PC-3 (cell line): Measurements from ENCODE around the gene SRGAP2C. TPM values are rescaled to one million over a fixed set of nuclear protein-coding genes. Genes with fewer than 3 reads are reported as not detected.
"Not testable (repeated sequence)": the region's sequence is repeated elsewhere in the genome, so short reads cannot be mapped to it uniquely, and the experiment has no call there.

Experiments used
- ATAC-seq: fragments of 200-7000 bp; cut with Tn5 transposase; 2 replicates; pipeline ENCODE4 v1.9.1; 2020; ENCODE audit warnings: mild to moderate bottlenecking, moderate library complexity
- BruUV-seq: library from RNA; stranded (reverse); fragments of 400-500 nt; replicated peaks from 2 replicates; lab custom pipeline; 2021; lab: Mats Ljungman, UMichigan
- CTCF ChIA-PET: fragments of 300-600 bp; sonication (Branson Sonifier 250); formaldehyde crosslinking; loops from one replicate; lab custom pipeline; 2022; ENCODE audit warnings: antibody characterized with exemption; lab: Charles Lee
- POLR2A ChIA-PET: fragments of 300-600 bp; sonication (Branson Sonifier 250); formaldehyde crosslinking; loops from one replicate; lab custom pipeline; 2022; ENCODE audit warnings: antibody characterized with exemption; ENCODE audit not compliant: unreplicated experiment; lab: Charles Lee
- DNase-seq: peaks from one replicate; pipeline ENCODE4 v3.0.0-alpha.2; 2015
- H2AFZ ChIP-seq: fragments of 300-600 bp; sonication (generic); 2 replicates; pipeline ENCODE4 v1.6.0; 2016; ENCODE audit warnings: antibody characterized with exemption, low read length
- H3F3A ChIP-seq: fragments of 300-600 bp; sonication (generic); one replicate; pipeline ENCODE4 v1.6.0; 2017; ENCODE audit warnings: antibody characterized with exemption, low read length, control low read depth, mild to moderate bottlenecking; ENCODE audit not compliant: unreplicated experiment
- H3K27ac ChIP-seq: fragments of 300-600 bp; sonication (generic); 2 replicates; pipeline ENCODE4 v1.5.1; 2016; ENCODE audit warnings: mild to moderate bottlenecking, low read length
- H3K27me3 ChIP-seq: fragments of 300-600 bp; sonication (generic); 2 replicates; pipeline ENCODE4 v1.6.1; 2016; ENCODE audit warnings: low read length, mixed read lengths
- H3K36me3 ChIP-seq: fragments of 300-600 bp; sonication (generic); 2 replicates; pipeline ENCODE4 v1.6.1; 2016; ENCODE audit warnings: low read depth, mixed run types, low read length, mixed read lengths
- H3K4me1 ChIP-seq: fragments of 300-600 bp; sonication (generic); 2 replicates; pipeline ENCODE4 v1.5.1; 2016; ENCODE audit warnings: low read length; ENCODE audit not compliant: insufficient read depth
- H3K4me2 ChIP-seq: fragments of 300-600 bp; sonication (generic); 2 replicates; pipeline ENCODE4 v1.6.0; 2016; ENCODE audit warnings: low read length
- H3K4me3 ChIP-seq: fragments of 300-600 bp; sonication (generic); 2 replicates; pipeline ENCODE4 v1.5.1; 2016; ENCODE audit warnings: mild to moderate bottlenecking, low read length, mixed read lengths
- H3K79me2 ChIP-seq: fragments of 300-600 bp; sonication (generic); 2 replicates; pipeline ENCODE4 v1.6.1; 2017; ENCODE audit warnings: low read length, mixed read lengths
- H3K9ac ChIP-seq: fragments of 300-600 bp; sonication (generic); 2 replicates; pipeline ENCODE4 v1.6.0; 2016; ENCODE audit warnings: mild to moderate bottlenecking, low read length
- H3K9me2 ChIP-seq: fragments of 300-600 bp; sonication (generic); replicated peaks from 2 replicates; pipeline ENCODE4 v1.6.1; 2016; ENCODE audit warnings: mixed run types, low read length, mixed read lengths
- H3K9me3 ChIP-seq: fragments of 300-600 bp; sonication (generic); 2 replicates; pipeline ENCODE4 v1.6.1; 2016; ENCODE audit warnings: low read length, mixed read lengths
- H4K20me1 ChIP-seq: fragments of 300-600 bp; sonication (generic); 2 replicates; pipeline ENCODE4 v1.6.1; 2016; ENCODE audit warnings: low read length, mixed read lengths
- intact Hi-C: fragments of 100-400 bp; cut with micrococcal nuclease; formaldehyde crosslinking; loops from 2 replicates; pipeline ENCODE4 v1.9.0; 2023
- total RNA-seq: library from RNA; depleted of rRNA; stranded (reverse); fragments of >200 nt; gene quantifications from 2 replicates; pipeline ENCODE4 v1.2.3, GENCODE V29; 2014

The SRGAP2C gene
- total RNA-seq, 1 experiment from 2014 or later, result 7.6 TPM

DNA sequence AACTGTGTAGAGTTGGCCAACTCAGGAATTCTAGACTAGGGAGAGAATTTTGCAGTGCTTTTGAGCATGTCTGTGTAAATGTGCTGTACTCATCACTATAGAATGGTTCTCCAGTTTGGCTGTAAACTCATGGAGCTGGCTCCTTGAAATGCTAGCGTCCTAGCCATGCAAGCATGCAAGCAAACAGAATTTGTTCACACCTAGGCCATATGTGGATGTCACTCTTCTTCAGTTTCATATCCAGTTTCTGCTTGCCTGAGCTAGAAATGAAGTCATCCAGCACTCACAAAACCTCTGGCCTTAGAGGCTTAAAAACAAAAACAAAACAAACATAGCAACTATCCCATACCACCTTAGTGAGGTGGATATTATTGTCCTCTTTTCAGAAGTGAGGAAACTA lies 37.0 kb downstream of the SRGAP2C start:
- H4K20me1 ChIP-seq, H2AFZ ChIP-seq, H3K79me2 ChIP-seq, DNase-seq, POLR2A ChIA-PET, ATAC-seq, H3K36me3 ChIP-seq, CTCF ChIA-PET, H3K4me2 ChIP-seq, H3K27me3 ChIP-seq, H3K27ac ChIP-seq, H3K9me2 ChIP-seq, H3K4me3 ChIP-seq, BruUV-seq, H3K9me3 ChIP-seq, H3F3A ChIP-seq, intact Hi-C loops, H3K4me1 ChIP-seq, H3K9ac ChIP-seq: not testable (repeated sequence)

DNA sequence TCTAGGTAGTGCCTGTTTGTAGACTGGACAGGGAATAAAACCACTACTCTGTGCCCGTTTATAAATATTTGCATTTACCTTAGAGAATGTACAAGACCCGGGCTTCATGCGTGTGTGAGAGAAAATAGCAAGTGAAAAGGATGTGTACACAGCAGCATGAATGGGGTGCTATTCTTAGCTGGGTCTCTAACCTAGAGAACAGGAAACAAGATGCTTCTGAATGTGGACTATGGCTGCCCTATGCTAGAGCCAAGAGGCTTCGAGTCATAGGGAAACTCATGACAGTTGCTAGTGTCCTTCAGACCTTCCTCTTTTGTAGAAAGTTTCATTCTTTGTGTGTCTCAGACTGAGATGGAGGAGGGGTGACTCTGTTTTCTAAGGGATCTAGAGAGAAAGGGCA lies 39.9 kb downstream of the SRGAP2C start:
- H3K9ac ChIP-seq, H2AFZ ChIP-seq, H3K27ac ChIP-seq, H3K36me3 ChIP-seq, H3K9me2 ChIP-seq, POLR2A ChIA-PET, H3K27me3 ChIP-seq, H4K20me1 ChIP-seq, H3K9me3 ChIP-seq, CTCF ChIA-PET, H3K4me2 ChIP-seq, H3K4me3 ChIP-seq, H3K4me1 ChIP-seq, DNase-seq, H3F3A ChIP-seq, H3K79me2 ChIP-seq, intact Hi-C loops, BruUV-seq: not testable (repeated sequence)
- 0 out of 2 replicates have a peak, but pooled peaks have one; percentile 15 for ATAC-seq

DNA sequence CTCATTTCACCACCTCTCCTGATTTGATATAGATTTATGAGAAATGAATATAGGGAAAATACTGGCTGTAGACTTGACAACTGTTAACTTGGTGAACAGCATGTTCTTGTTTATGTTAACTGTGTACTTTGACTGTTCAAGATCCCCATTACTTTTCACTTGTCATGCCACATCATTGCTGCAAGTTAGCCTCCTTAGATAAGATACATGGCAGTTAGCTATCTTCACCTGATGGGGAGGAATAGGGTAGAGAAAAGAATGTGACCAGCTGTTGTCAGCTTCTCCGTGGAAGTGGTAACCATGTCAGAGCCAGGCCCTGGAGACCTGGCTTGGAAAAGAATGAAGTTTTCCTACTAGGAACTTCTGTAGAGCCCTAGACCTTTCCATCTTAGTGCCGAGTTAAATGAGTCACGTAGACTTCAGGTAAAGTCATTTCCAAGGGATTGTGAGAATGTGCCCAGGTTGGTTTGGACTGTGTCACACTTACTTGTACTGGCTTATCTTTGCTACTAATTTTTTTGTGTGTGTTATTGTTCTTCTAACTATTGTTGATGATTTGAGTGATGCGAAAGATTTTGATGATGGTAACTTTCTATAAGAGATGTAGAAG lies 41.6 kb downstream of the SRGAP2C start:
- ATAC-seq, H3K4me1 ChIP-seq, H3K79me2 ChIP-seq, CTCF ChIA-PET, H3F3A ChIP-seq, H3K27ac ChIP-seq, H3K4me3 ChIP-seq, H3K27me3 ChIP-seq, H2AFZ ChIP-seq, H3K4me2 ChIP-seq, DNase-seq, H3K9ac ChIP-seq, H3K9me2 ChIP-seq, H3K36me3 ChIP-seq, H3K9me3 ChIP-seq, intact Hi-C loops, POLR2A ChIA-PET, H4K20me1 ChIP-seq, BruUV-seq: not testable (repeated sequence)

DNA sequence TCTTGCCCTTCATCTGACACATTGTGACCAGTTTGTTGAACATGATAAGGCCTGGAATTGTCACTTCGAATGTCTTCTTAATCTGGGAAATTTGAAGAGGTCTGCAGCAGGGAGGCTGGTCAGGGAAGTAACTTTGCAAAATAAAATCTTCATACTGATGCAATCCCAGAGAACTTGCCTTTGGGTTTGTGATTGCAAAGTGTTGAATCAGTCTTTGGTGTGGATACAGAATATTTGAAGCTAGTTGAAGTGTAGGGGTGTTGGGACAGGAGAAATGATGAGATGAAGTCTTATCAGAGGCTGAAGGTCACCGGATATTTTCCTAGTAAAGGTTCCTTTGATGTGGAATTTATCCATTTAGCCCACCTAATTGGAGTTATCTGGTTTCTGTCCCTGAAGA lies 42.1 kb downstream of the SRGAP2C start:
- not testable (repeated sequence) for BruUV-seq

DNA sequence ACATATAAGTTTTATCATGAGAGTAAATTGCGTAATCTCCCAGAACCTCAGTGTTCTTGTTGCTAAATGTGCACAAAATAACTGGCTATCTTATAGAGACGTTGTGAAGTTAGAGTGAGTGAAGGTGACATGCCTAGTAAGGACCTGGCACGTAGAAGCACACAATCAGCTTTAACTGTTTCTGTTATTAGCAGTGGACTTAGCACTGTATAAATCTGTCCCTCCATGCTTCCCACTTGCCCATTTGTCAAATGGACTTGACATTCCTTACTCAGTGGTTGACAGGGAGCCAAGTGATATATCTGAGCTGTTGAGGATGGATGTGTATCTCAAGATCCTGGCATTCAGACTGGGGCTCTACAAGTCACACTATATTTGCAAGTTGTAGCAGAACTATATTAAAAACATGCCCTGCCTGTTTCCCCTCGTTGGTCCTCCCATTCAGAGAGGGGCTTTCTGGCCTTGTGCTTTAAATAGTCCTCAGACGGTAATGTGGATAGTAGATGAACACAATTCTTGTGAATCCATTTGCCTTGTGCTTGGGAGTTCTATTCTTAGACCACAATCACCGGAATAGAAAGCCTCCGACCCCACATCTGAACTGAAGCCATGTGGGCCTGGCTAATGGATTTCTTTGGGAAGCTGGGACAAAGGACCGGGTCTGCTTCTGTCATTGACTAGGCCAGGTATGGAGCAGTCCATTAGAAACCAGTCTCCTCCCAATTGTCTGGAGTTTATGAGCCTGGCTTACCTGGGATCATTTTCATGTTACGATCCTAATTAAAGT lies 43.0 kb downstream of the SRGAP2C start:
- H3K4me2 ChIP-seq, intact Hi-C loops, H3K9me3 ChIP-seq, H3K27me3 ChIP-seq, POLR2A ChIA-PET, H3K79me2 ChIP-seq, DNase-seq, H2AFZ ChIP-seq, H3K4me1 ChIP-seq, ATAC-seq, H3K4me3 ChIP-seq, H3K9ac ChIP-seq, H3K9me2 ChIP-seq, H3F3A ChIP-seq, H4K20me1 ChIP-seq, H3K36me3 ChIP-seq, H3K27ac ChIP-seq, CTCF ChIA-PET, BruUV-seq: not testable (repeated sequence)

More for the DNA sequence above, 42.1 kb downstream of the SRGAP2C start:
- H3K9me3 ChIP-seq, H3K9me2 ChIP-seq, H3K36me3 ChIP-seq, H3K79me2 ChIP-seq, POLR2A ChIA-PET, DNase-seq, H3K27me3 ChIP-seq, H3K27ac ChIP-seq, H3F3A ChIP-seq, H3K4me3 ChIP-seq, H4K20me1 ChIP-seq, intact Hi-C loops, H3K4me2 ChIP-seq, H3K9ac ChIP-seq, H2AFZ ChIP-seq, H3K4me1 ChIP-seq, ATAC-seq, CTCF ChIA-PET: not testable (repeated sequence)

DNA sequence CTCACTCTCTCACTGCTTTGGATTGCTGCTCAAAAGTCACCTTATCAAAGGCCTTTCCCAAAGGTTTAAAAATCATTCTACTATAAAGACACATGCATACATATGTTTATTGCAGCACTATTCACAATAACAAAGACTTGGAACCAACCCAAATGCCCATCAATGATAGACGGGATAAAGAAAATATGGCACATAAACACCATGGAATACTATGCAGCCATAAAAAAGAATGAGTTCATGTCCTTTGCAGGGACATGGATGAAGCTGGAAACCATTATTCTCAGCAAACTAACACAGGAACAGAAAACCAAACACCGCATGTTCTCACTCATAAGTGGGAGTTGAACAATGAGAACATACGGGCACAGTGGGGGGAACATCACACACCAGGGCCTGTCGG lies 45.9 kb downstream of the SRGAP2C start:
- H3K27me3 ChIP-seq, H3K4me3 ChIP-seq, H4K20me1 ChIP-seq, H3K79me2 ChIP-seq, POLR2A ChIA-PET, H3K27ac ChIP-seq, H3K4me2 ChIP-seq, H3K9me3 ChIP-seq, H3K36me3 ChIP-seq, H3K9me2 ChIP-seq, ATAC-seq, BruUV-seq, H3F3A ChIP-seq, H3K4me1 ChIP-seq, CTCF ChIA-PET, H2AFZ ChIP-seq, DNase-seq, H3K9ac ChIP-seq, intact Hi-C loops: not testable (repeated sequence)
